Lung (tissue), 12 donors: ENCODE data around the gene RNF112. TPM values are rescaled to one million over a fixed set of nuclear protein-coding genes. Genes with fewer than 3 reads are reported as not detected.
A peak's percentile ranks its signal among the peaks of the same experiment; 100 is the strongest.

Source experiments
- ATAC-seq: fragments of 200-7000 bp; cut with Tn5 transposase; one replicate; pipeline ENCODE4 v1.9.1; 2020; ENCODE audit warnings: moderate number of reproducible peaks; ENCODE audit not compliant: insufficient read depth, low FRiP score
- DNase-seq, 3 donors: peaks; one replicate each; pipeline ENCODE4 v3.0.0-alpha.2; 2013 to 2017
- H3K27ac ChIP-seq, 2 donors: one replicate each; pipeline ENCODE4 v1.5.1; 2013; ENCODE audit warnings: mild to moderate bottlenecking in 2 of 2, moderate library complexity in 2 of 2, control low read depth in 1 of 2, inconsistent platforms in 1 of 2, low read depth in 1 of 2, low read length in 1 of 2
- H3K27me3 ChIP-seq, 3 donors: one replicate each; pipeline ENCODE4 v1.5.1; 2013; ENCODE audit warnings: low read length in 2 of 3; ENCODE audit not compliant: control insufficient read depth in 3 of 3, insufficient read depth in 3 of 3
- H3K36me3 ChIP-seq, 4 donors: one replicate each; pipeline ENCODE4 v1.5.1; 2013; ENCODE audit warnings: low read length in 4 of 4, mild to moderate bottlenecking in 1 of 4, moderate library complexity in 1 of 4; ENCODE audit not compliant: control insufficient read depth in 4 of 4, insufficient read depth in 4 of 4
- H3K4me1 ChIP-seq, 5 donors: one replicate each; pipeline ENCODE4 v1.5.1; 2013; ENCODE audit warnings: low read length in 5 of 5, mild to moderate bottlenecking in 2 of 5, moderate library complexity in 1 of 5; ENCODE audit not compliant: control insufficient read depth in 5 of 5, insufficient read depth in 5 of 5
- H3K4me3 ChIP-seq: one replicate; pipeline ENCODE4 v1.5.1; 2013; ENCODE audit warnings: mild to moderate bottlenecking, control low read depth, moderate library complexity
- H3K9ac ChIP-seq, 2 donors: one replicate each; pipeline ENCODE4 v1.5.1; 2013; ENCODE audit warnings: low read length in 2 of 2, control low read depth in 1 of 2; ENCODE audit not compliant: insufficient read depth in 1 of 2
- H3K9me3 ChIP-seq, 4 donors: one replicate each; pipeline ENCODE4 v1.5.1; 2013; ENCODE audit warnings: low read length in 3 of 4, mild to moderate bottlenecking in 1 of 4, moderate library complexity in 1 of 4; ENCODE audit not compliant: control insufficient read depth in 4 of 4, insufficient read depth in 3 of 4
- CTCF ChIP-seq: IDR thresholded peaks from 2 replicates; pipeline ENCODE4 v1.5.1; 2012; ENCODE audit warnings: mild to moderate bottlenecking; ENCODE audit errors: control extremely low read depth, extremely low read depth
- WGBS, 2 donors: extraction: QIAGEN DNeasy Blood & Tissue Kit; methylation state at CpG; one replicate each; pipeline ENCODE4 v1.1.7; 2013; 5-methylcytosine and 5-hydroxymethylcytosine counted together
- polyA plus RNA-seq, 2 donors: library from polyadenylated mRNA; stranded (reverse); fragments of 200-250 nt; gene quantifications; one replicate each; pipeline ENCODE4 v1.2.1, GENCODE V29; 2013
- total RNA-seq, 2 donors: library from RNA; depleted of rRNA in 1 of 2; stranded (reverse); fragments of >200 nt in 1 of 2; gene quantifications; one replicate each; pipeline ENCODE4 v1.2.1, GENCODE V29; 2014 to 2021
- donor health status: control.
- donor health status: control.
- donor health status: Bipolar disorder and iron deficiency.
- donor health status: healthy.
- donor health status: DM: yes; HTN: yes; CAD: no.

The RNF112 gene
- total and polyA plus RNA-seq, 4 donors = 2.4 to 6.9 (median 3.3) TPM

- Histone ChIP-seq H3K27ac (no peak overlapping the region), H3K9ac (no peak overlapping the region), H3K36me3 (no peaks in the 10 kb centered on the region), H3K4me3 (no peak overlapping the region), H3K9me3 (no peaks in the 10 kb centered on the region), H3K4me1 (peaks cover 0 to 14% (median 0%) of the 10 kb centered on the region in 5 donors), H3K27me3 (no peaks in the 10 kb centered on the region)
- no peak for ATAC-seq
- TF ChIP-seq CTCF = no peak
- 69 to 81% methylated on average over 4 of the region's 4 CpGs for WGBS, 2 donors
- no peak for DNase-seq
Observed at GRCh38 chr17:19421219-19421618, 10.2 kb downstream of the RNF112 start.

DNA sequence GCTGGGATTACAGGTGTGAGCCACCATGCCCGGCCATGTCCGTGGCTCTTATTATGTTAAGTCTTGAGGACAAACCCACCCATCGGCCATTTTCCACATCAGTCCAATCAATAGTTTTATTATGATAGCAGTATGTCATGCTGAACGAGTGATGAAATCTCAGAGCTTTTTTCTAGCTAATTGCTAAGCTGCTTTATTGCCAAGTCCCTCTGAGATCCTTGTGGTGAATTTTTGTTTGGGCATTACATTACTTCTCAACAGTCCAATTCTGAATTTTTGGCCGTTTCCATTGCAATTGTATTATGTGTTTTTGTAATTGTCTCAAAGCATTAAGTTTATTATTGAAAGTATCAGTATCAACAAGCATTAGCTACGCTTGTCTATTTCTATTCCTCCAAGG lies 10.9 kb downstream of the RNF112 start:
- 86 to 95% methylated on average over 6 of the region's 6 CpGs for WGBS, 2 donors
- ATAC-seq (no peak), DNase-seq (peak in 1 of 3 donors; percentile 31)
- Histone ChIP-seq H3K4me3 (no peak overlapping the region), H3K27me3 (no peaks in the 10 kb centered on the region), H3K27ac (no peak overlapping the region), H3K4me1 (peaks cover 0 to 14% (median 0%) of the 10 kb centered on the region in 5 donors), H3K36me3 (no peaks in the 10 kb centered on the region), H3K9me3 (no peaks in the 10 kb centered on the region), H3K9ac (no peak overlapping the region)
- TF ChIP-seq CTCF = no peak

GRCh38 chr17:19424934-19425868 lies 14.2 kb downstream of the RNF112 start:
- no peak for TF ChIP-seq CTCF
- Histone ChIP-seq H3K27me3 (no peaks in the 10 kb centered on the region), H3K9ac (no peak overlapping the region), H3K9me3 (no peaks in the 10 kb centered on the region), H3K36me3 (no peaks in the 10 kb centered on the region), H3K4me3 (no peak overlapping the region), H3K4me1 (peaks cover 0 to 14% (median 0%) of the 10 kb centered on the region in 5 donors), H3K27ac (no peak overlapping the region)
- DNase-seq (peak in 2 of 3 donors; percentile 70 to 84), ATAC-seq (no peak)
- WGBS, 2 donors = 72 to 83% methylated on average over 8 of the region's 8 CpGs
